WI38 (cell line): Measurements from ENCODE around the gene TRIM17.

ENCODE experiments used
- H3K4me3 ChIP-seq: 2 replicates; pipeline ENCODE4 v1.5.1; 2011; ENCODE audit warnings: low read depth, mild to moderate bottlenecking, control low read depth, low read length
- CTCF ChIP-seq: IDR thresholded peaks from 2 replicates; pipeline ENCODE4 v1.5.1; 2012; ENCODE audit warnings: low read depth, mild to moderate bottlenecking, control low read depth, low read length

The TRIM17 gene

DNA sequence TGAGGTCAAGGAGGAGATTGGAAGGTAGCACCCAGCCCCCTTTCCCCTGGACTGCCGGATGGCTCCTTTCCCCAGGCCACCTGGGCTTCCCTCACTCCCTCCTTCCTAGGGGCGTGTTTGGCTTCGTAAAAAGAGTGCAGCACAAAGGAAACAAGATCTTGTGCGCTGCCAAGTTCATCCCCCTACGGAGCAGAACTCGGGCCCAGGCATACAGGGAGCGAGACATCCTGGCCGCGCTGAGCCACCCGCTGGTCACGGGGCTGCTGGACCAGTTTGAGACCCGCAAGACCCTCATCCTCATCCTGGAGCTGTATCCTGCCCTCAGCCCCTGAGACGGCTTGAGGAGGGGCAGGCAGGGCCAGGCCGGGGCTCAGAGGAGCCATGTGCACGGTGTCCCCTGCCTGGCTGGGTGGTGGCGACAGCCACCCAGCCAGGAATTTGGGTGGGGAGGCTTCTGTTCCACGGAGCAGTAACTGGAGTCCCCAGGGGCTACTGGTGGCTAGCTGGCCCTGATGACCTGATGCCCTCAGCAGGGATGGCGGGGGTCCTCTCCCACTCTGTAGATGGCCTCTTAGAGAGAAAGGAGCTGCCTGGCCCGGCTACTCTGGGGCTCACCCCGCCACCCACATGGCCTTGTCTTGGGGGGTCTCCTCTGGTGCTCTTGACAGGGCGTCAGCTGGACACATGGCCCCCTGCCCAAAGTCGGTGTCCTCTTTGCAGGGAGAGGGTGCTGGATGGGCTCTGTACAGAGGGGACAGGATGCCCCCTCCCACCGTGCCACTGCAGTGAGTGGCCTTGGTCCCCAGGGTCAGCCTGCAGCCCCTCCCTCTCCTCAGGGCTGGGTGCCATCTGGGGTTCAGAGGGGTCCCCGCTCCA is 49.6 kb downstream of the TRIM17 start:
- no peak for TF ChIP-seq CTCF
- no peak overlapping the region for H3K4me3 ChIP-seq

GRCh38 chr1:228366062-228366865 is 50.4 kb downstream of the TRIM17 start:
- no peak for TF ChIP-seq CTCF
- H3K4me3 ChIP-seq, result no peak overlapping the region

GRCh38 chr1:228365271-228366061 is 51.2 kb downstream of the TRIM17 start:
- H3K4me3 ChIP-seq, result no peak overlapping the region
- no peak for TF ChIP-seq CTCF

- H3K4me3 ChIP-seq, result no peak overlapping the region
- no peak for TF ChIP-seq CTCF
These were observed 51.9 kb downstream of the TRIM17 start for GRCh38 chr1:228364706-228365213.

DNA sequence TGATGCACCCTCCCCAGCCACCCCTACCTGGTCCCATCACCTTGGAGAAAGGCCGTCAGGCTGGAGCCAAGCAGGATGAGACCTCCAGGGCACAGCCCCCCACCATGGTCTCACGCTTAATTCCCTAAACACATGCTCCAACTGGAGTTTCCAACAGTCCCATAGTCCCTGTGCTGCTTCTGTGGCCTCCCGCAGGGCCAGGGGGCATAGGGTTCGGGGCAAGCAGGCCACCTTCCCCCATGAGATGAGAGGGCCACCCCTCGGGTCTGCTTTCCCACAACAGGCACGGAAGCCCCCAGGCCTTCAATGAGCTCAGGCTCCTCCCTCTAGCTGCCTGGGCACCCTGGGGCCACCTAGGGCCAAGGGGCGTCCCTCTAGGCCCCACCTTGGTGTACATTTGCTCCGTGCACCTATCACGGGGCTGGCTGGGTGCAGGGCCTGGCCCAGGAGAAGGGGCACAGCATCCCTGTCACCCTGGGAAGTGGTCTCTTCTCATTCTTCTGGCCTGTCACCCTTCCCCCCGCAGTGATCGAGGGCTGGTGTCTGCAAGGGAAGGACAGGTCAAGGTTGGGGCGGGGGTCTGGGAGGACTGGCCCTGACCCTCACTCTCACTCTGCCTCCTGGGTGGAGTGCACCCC is 52.5 kb downstream of the TRIM17 start:
- H3K4me3 ChIP-seq, result no peak overlapping the region
- TF ChIP-seq CTCF, result no peak

GRCh38 chr1:228363686-228364067 is 53.0 kb downstream of the TRIM17 start:
- no peak for TF ChIP-seq CTCF
- H3K4me3 ChIP-seq, result no peak overlapping the region
